Stimulated activated CD8-positive, alpha-beta memory T cell treated with anti-CD3 and anti-CD28 coated beads, Interleukin-7, amount 100 ng/mL, for 24 hours (primary cell): Measurements from ENCODE around the gene DNM3.

Experiments used
- DNase-seq: peaks from one replicate; pipeline ENCODE4 v3.0.0-alpha.2; 2020; ENCODE audit warnings: low read depth

The DNM3 gene

DNA sequence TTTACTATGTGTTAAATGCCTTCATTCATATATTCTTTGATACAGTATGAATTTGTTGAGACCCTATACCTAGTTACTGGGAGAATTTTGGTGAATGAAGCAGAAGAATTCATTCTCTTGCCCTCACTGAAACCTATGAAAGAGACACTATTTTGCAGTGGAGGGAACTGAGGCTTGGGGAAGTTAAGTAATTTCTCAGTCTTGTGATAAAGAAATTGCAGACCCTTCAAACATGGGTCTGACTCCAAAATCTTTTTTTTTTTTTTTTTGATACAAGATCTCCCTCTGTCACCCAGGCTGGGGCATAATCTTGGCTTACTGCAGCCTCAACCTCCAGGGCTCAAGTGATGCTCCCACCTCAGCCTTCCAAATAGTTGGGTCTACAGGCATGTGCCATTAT lies 132.1 kb downstream of the DNM3 start:
- DNase-seq, result no peak

- no peak for DNase-seq
Observed at GRCh38 chr1:171981303-171981702, 140.0 kb downstream of the DNM3 start.

GRCh38 chr1:171983584-171983983 lies 142.3 kb downstream of the DNM3 start:
- no peak for DNase-seq

DNA sequence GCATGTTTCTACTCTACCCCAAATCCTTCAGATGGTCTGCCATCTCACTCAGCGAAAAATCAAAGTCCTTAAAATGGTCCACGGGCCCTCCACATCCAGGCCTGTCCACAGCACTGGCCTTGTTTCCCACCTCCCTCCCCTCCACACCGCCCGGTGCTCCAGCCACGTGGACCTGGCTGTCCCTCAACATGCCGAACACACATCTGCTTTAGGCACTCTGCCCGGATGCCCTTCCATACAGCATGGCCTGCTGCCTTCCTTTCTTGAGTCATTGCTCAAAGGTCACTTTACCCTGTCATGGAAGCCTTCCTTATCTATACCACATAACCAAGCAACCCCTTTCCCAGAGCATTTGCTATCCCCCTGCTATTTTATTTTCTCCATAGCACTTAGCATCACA lies 143.0 kb downstream of the DNM3 start:
- no peak for DNase-seq

- no peak for DNase-seq
Observed at GRCh38 chr1:171984850-171985485, 143.7 kb downstream of the DNM3 start.

- DNase-seq, result no peak
Observed at GRCh38 chr1:171985639-171986038, 144.3 kb downstream of the DNM3 start.

- no peak for DNase-seq
Observed at GRCh38 chr1:171988243-171988885, 147.1 kb downstream of the DNM3 start.

GRCh38 chr1:171990371-171990770 lies 149.1 kb downstream of the DNM3 start:
- no peak for DNase-seq

GRCh38 chr1:171994293-171994692 lies 153.0 kb downstream of the DNM3 start:
- DNase-seq, result no peak

- DNase-seq, result no peak
Observed at GRCh38 chr1:171995573-171995972, 154.3 kb downstream of the DNM3 start.

GRCh38 chr1:171997936-171998335 lies 156.6 kb downstream of the DNM3 start:
- DNase-seq, result no peak

- DNase-seq, result no peak
Observed at GRCh38 chr1:171998711-171999110, 157.4 kb downstream of the DNM3 start.

- DNase-seq, result no peak
Observed at GRCh38 chr1:171999756-172000155, 158.5 kb downstream of the DNM3 start.

DNA sequence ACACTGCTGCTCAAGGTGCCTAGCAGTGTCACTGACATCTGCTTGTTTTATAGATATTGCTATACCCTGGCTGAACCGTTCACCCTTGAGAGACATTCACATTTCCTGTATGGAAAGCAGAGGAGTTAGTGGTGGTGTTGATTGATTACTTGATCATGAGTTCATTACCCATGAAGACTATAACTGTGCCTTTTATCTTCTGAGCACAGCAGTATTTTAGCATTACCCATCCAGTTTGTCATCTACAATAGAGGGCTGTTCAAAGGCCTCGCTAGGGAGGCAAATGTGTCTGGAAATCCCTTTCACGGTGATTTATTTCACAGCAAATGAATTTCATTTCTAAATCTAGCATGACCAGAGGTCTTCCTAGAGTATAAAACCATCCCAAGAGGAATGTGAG lies 160.0 kb downstream of the DNM3 start:
- no peak for DNase-seq

- DNase-seq, result no peak
Observed at GRCh38 chr1:172002725-172003345, 161.5 kb downstream of the DNM3 start.

- no peak for DNase-seq
Observed at GRCh38 chr1:172003766-172004530, 162.7 kb downstream of the DNM3 start.

GRCh38 chr1:172004671-172005070 lies 163.4 kb downstream of the DNM3 start:
- DNase-seq, result no peak

GRCh38 chr1:172005856-172006255 lies 164.6 kb downstream of the DNM3 start:
- DNase-seq, result no peak

GRCh38 chr1:172006660-172007059 lies 165.4 kb downstream of the DNM3 start:
- DNase-seq, result no peak

- DNase-seq, result no peak
Observed at GRCh38 chr1:172018727-172019311, 177.5 kb downstream of the DNM3 start.

GRCh38 chr1:172019976-172020375 lies 178.7 kb downstream of the DNM3 start:
- DNase-seq, result no peak

GRCh38 chr1:172024516-172024915 lies 183.2 kb downstream of the DNM3 start:
- no peak for DNase-seq
